ENCODE measurements around the gene NT5C3A. TPM values are rescaled to one million over a fixed set of nuclear protein-coding genes. Genes with fewer than 3 reads are reported as not detected.
"Not testable (repeated sequence)": the region's sequence is repeated elsewhere in the genome, so short reads cannot be mapped to it uniquely, and the experiment has no call there.

NT5C3A gene
- total RNA-seq, 1 donor from 2014 or later, result 49.8 TPM

DNA sequence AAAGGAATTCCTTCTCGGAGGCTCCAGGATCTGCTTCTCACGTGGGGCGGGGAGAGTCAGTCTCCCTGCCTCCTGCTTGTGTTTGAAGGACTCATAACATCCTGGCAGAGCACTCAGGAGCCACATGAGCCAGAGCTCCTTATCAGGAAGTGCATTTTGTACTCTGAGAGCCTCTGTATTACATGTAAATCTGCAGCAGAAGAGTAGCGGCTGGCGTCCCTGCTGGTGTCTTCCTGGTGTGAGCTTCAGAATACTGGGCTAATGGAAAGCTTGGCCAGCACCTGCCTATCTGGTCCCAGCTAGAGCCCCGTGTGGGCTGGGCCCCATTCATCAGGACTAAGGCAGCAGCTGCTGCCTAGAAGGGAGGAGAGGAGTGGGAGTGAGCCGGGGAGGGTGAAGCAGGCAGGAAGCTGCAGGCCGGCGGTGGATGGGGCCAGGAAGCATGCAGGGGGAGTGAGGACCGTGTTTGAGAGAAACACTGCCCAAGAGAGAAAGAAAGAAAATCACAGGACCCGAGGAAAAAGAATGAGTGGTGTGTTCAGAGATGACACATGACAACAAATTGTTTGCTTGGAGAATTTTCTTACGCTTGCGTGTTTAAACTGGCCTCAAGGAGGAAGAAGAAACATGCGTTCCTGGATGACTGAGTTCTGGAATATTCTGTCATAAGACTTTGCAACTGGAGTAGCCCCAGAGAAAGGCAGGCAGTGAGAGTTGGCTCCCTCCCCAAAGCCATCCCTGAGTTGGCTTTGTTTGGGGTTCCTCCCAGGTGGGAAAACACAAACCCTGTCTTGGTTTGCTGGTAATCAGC, 64.0 kb downstream of the NT5C3A start:
- not testable (repeated sequence) for H3K27me3 ChIP-seq (ENCODE audit: control insufficient read depth, insufficient read depth, low read length); H3K36me3 ChIP-seq (ENCODE audit: control insufficient read depth, insufficient read depth, low read length)
- DNase-seq (ENCODE audit: low read depth), result peak; percentile 82
- H3K4me3 ChIP-seq (ENCODE audit: low read depth, low read length), result peak overlapping the region; percentile 23
- peak; percentile 7 for FAIRE-seq

GRCh38 chr7:32997956-32998355, 64.6 kb downstream of the NT5C3A start:
- DNase-seq (ENCODE audit: low read depth); H3K36me3 ChIP-seq (ENCODE audit: control insufficient read depth, insufficient read depth, low read length); H3K4me3 ChIP-seq (ENCODE audit: low read depth, low read length); H3K27me3 ChIP-seq (ENCODE audit: control insufficient read depth, insufficient read depth, low read length); FAIRE-seq: not testable (repeated sequence)

GRCh38 chr7:32992750-32993149, 69.8 kb downstream of the NT5C3A start:
- DNase-seq (ENCODE audit: low read depth), result peak; percentile 88
- H3K4me3 ChIP-seq (ENCODE audit: low read depth, low read length); H3K27me3 ChIP-seq (ENCODE audit: control insufficient read depth, insufficient read depth, low read length); H3K36me3 ChIP-seq (ENCODE audit: control insufficient read depth, insufficient read depth, low read length): not testable (repeated sequence)
- FAIRE-seq, result peak; percentile 93

- not testable (repeated sequence) for H3K27me3 ChIP-seq (ENCODE audit: control insufficient read depth, insufficient read depth, low read length); DNase-seq (ENCODE audit: low read depth); H3K4me3 ChIP-seq (ENCODE audit: low read depth, low read length); FAIRE-seq; H3K36me3 ChIP-seq (ENCODE audit: control insufficient read depth, insufficient read depth, low read length)
These were observed 70.4 kb downstream of the NT5C3A start for GRCh38 chr7:32991975-32992700.

GRCh38 chr7:32991068-32991585, 71.4 kb downstream of the NT5C3A start:
- not testable (repeated sequence) for H3K36me3 ChIP-seq (ENCODE audit: control insufficient read depth, insufficient read depth, low read length); H3K4me3 ChIP-seq (ENCODE audit: low read depth, low read length); DNase-seq (ENCODE audit: low read depth); FAIRE-seq; H3K27me3 ChIP-seq (ENCODE audit: control insufficient read depth, insufficient read depth, low read length)

DNA sequence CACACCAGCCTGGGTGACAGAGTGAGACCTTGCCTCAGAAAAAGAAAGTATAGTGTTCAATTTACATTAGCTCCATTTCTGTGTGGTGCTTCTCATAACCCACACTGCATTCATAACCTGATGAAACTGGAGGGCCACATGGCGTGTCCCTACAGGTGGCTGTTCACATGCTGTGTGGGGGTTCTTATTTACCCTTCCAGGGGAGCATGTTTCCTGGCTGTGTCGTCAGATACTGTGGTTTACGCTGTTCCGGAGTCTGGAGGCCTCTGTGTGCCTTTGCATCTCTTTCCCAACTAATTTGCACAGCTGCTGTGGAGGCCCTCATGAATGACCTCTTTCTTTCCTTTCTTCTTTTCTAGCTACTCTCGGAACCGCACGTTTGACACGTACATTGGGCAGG, 74.4 kb downstream of the NT5C3A start:
- not testable (repeated sequence) for H3K4me3 ChIP-seq (ENCODE audit: low read depth, low read length); H3K36me3 ChIP-seq (ENCODE audit: control insufficient read depth, insufficient read depth, low read length); H3K27me3 ChIP-seq (ENCODE audit: control insufficient read depth, insufficient read depth, low read length)
- DNase-seq (ENCODE audit: low read depth) (peak; percentile 15), FAIRE-seq (peak; percentile 66)

GRCh38 chr7:32979902-32980301, 82.7 kb downstream of the NT5C3A start:
- H3K27me3 ChIP-seq (ENCODE audit: control insufficient read depth, insufficient read depth, low read length); DNase-seq (ENCODE audit: low read depth); H3K4me3 ChIP-seq (ENCODE audit: low read depth, low read length); H3K36me3 ChIP-seq (ENCODE audit: control insufficient read depth, insufficient read depth, low read length): not testable (repeated sequence)
- FAIRE-seq, result peak; percentile 82

DNA sequence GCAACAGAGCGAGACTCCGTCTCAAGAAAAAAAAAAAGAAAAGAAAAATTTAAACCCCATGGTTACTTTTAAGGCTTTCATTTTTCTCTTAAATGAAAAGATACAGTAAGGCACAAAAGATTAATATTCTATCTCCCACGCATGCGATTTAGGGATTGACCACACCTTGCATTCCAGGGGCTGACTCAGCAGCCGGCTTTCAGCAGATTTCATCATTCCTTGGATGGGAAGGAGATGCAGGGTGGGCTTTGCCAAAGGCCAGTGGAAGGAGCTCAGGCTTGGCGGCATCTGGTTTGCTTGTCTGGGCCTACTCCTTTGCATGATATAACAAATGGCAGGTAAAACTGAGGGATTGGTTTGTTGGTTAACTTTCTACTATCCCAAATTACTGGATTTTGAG, 83.3 kb downstream of the NT5C3A start:
- not testable (repeated sequence) for H3K27me3 ChIP-seq (ENCODE audit: control insufficient read depth, insufficient read depth, low read length); H3K4me3 ChIP-seq (ENCODE audit: low read depth, low read length); FAIRE-seq; H3K36me3 ChIP-seq (ENCODE audit: control insufficient read depth, insufficient read depth, low read length)
- DNase-seq (ENCODE audit: low read depth), result peak; percentile 66

- H3K27me3 ChIP-seq (ENCODE audit: control insufficient read depth, insufficient read depth, low read length); H3K36me3 ChIP-seq (ENCODE audit: control insufficient read depth, insufficient read depth, low read length); H3K4me3 ChIP-seq (ENCODE audit: low read depth, low read length): not testable (repeated sequence)
- peak; percentile 97 for DNase-seq (ENCODE audit: low read depth)
- peak; percentile 90 for FAIRE-seq
These were observed 85.4 kb downstream of the NT5C3A start for GRCh38 chr7:32977159-32977558.

- DNase-seq (ENCODE audit: low read depth); FAIRE-seq; H3K27me3 ChIP-seq (ENCODE audit: control insufficient read depth, insufficient read depth, low read length); H3K36me3 ChIP-seq (ENCODE audit: control insufficient read depth, insufficient read depth, low read length); H3K4me3 ChIP-seq (ENCODE audit: low read depth, low read length): not testable (repeated sequence)
These were observed 90.6 kb downstream of the NT5C3A start for GRCh38 chr7:32971967-32972366.

DNA sequence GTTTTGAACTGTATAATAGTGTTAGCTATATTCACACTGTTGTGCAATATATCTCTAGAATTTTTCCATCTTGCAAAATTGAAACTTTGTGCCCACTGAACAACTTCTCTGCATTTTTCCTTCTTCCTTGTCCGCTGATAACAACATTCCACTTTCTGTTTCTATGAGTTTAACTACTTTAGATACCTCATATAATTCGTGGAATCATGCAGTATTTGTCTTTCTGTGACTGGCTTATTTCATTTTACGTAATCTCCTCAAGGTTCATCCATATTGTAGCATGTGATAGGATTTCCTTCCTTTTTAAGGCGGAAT, 95.4 kb downstream of the NT5C3A start:
- H3K27me3 ChIP-seq (ENCODE audit: control insufficient read depth, insufficient read depth, low read length); H3K4me3 ChIP-seq (ENCODE audit: low read depth, low read length); FAIRE-seq; DNase-seq (ENCODE audit: low read depth); H3K36me3 ChIP-seq (ENCODE audit: control insufficient read depth, insufficient read depth, low read length): not testable (repeated sequence)

DNA sequence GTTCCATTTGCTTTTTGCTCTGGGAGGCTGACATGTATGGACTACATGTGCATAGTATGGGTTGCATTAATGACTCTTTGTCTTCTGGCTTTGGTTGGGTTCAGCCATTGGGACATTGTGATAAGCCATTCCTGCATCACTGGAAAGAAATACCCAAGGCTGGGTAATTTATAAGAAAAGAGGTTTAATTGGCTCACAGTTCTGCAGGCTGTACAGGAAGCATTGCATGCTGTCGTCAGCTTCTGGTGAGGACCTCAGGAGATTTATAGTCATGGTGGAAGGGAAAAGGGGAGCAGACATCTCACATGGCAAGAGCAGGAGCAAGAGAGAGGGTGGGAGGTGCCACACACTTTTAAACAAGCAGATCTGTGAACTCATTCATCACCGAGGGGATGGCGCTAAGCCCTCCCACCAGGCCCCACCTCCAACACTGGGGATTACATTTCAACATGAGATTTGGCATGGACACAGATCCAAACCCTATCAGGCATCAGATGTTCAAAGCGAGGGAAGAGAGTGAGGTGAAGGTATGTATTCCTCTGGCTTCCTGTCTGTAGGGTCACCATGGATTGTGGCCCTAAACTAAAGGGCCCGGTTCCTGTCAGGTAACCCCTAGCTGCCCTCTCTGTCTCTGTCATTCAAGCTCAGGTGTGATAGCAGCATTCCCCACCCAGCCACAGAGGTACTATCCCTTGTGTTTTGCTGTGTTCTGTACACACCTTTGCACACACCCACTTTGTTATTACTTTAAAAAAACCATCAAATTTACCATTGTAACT, 95.9 kb downstream of the NT5C3A start:
- H3K36me3 ChIP-seq (ENCODE audit: control insufficient read depth, insufficient read depth, low read length); DNase-seq (ENCODE audit: low read depth); FAIRE-seq; H3K4me3 ChIP-seq (ENCODE audit: low read depth, low read length); H3K27me3 ChIP-seq (ENCODE audit: control insufficient read depth, insufficient read depth, low read length): not testable (repeated sequence)

Data from bronchial epithelial cell (primary cell).